Thyroid gland (tissue), 4 donors: Measurements from ENCODE around the gene C21orf91. TPM values are rescaled to one million over a fixed set of nuclear protein-coding genes. Genes with fewer than 3 reads are reported as not detected.

ENCODE experiments used
- DNase-seq, 2 donors: peaks; one replicate each; pipeline ENCODE4 v3.0.0-alpha.2; 2019
- H3K27ac ChIP-seq, 3 donors: fragments of 200-600 bp; sonication (generic); 1 replicate in 2 of 3; 2 replicates in 1 of 3; pipeline ENCODE4 v1.5.1; 2016 to 2019; ENCODE audit warnings: mild to moderate bottlenecking in 1 of 3, moderate library complexity in 1 of 3
- H3K27me3 ChIP-seq: fragments of 200-600 bp; sonication (generic); one replicate; pipeline ENCODE4 v1.5.1; 2019
- H3K36me3 ChIP-seq, 2 donors: fragments of 200-600 bp; sonication (generic); one replicate each; pipeline ENCODE4 v1.5.1; 2016 to 2019
- H3K4me1 ChIP-seq, 2 donors: fragments of 200-600 bp; sonication (generic); one replicate each; pipeline ENCODE4 v1.5.1; 2017 to 2019
- H3K4me3 ChIP-seq, 3 donors: fragments of 200-600 bp; sonication (generic); replicated peaks in 1 of 3; 1 replicate in 2 of 3; 2 replicates in 1 of 3; pipeline ENCODE4 v1.5.1; 2016; ENCODE audit warnings: mild to moderate bottlenecking in 1 of 3
- H3K9me3 ChIP-seq: fragments of 200-600 bp; sonication (generic); one replicate; pipeline ENCODE4 v1.5.1; 2017
- POLR2A ChIP-seq, 2 donors: fragments of 450-650 bp; IDR thresholded peaks; one replicate each; pipeline ENCODE4 v1.6.1; 2017; ENCODE audit warnings: antibody characterized with exemption in 2 of 2, mild to moderate bottlenecking in 2 of 2, moderate library complexity in 1 of 2
- WGBS, 2 donors: methylation state at CpG; one replicate each; pipeline ENCODE4 v1.1.5; 2017; 5-methylcytosine and 5-hydroxymethylcytosine counted together
- intact Hi-C: fragments of 100-400 bp; cut with DNase I; formaldehyde crosslinking; loops from one replicate; pipeline ENCODE4 v1.15.1; 2023
- total RNA-seq, 4 donors: library from RNA; depleted of rRNA; stranded (reverse); fragments of >200 nt; gene quantifications; one replicate each; pipeline ENCODE4 v1.2.3, GENCODE V29; 2016
- TF ChIP-seq, protein P1 (sequence below), 6 experiments: fragments of 200-600 bp in 3 of 6; fragments of 450-650 bp in 3 of 6; sonication (generic) in 3 of 6; IDR thresholded peaks; one replicate each; pipeline ENCODE4 v1.5.1; 2016 to 2019; ENCODE audit warnings: antibody characterized with exemption in 6 of 6, mild to moderate bottlenecking in 2 of 6, inconsistent platforms in 1 of 6, moderate library complexity in 1 of 6

Gene C21orf91
- total RNA-seq, 4 donors from 2014 or later: 8.6 to 19.6 (median 11.9) TPM

DNA sequence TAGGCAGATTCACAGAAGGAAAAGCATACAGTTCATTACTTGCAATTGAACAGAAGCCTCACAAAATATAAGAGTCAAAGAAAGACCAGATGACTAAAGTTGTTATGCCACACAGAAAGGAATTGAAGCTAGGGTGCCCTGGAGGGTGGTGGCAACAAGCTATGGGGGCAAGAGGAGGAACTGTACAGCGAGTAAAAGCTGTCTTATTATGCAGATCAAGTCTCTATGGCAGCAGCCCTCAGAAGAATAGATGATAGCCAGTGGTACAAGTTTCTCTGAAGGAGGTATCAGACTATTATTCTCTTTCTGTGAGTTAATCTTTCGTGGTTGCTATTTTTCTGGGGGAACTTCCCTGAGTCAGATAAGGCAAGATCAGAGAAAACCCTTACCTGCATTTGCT, 72.2 kb downstream of the C21orf91 start:
- Histone ChIP-seq H3K9me3 (no peaks in the 10 kb centered on the region), H3K27ac (no peak overlapping the region), H3K27me3 (no peaks in the 10 kb centered on the region), H3K4me1 (no peaks in the 10 kb centered on the region), H3K36me3 (no peaks in the 10 kb centered on the region), H3K4me3 (no peak overlapping the region)
- 62 to 72% methylated on average over 2 of the region's 2 CpGs for WGBS, 2 donors
- intact Hi-C loops: no loop called here
- TF ChIP-seq, protein P1, sequence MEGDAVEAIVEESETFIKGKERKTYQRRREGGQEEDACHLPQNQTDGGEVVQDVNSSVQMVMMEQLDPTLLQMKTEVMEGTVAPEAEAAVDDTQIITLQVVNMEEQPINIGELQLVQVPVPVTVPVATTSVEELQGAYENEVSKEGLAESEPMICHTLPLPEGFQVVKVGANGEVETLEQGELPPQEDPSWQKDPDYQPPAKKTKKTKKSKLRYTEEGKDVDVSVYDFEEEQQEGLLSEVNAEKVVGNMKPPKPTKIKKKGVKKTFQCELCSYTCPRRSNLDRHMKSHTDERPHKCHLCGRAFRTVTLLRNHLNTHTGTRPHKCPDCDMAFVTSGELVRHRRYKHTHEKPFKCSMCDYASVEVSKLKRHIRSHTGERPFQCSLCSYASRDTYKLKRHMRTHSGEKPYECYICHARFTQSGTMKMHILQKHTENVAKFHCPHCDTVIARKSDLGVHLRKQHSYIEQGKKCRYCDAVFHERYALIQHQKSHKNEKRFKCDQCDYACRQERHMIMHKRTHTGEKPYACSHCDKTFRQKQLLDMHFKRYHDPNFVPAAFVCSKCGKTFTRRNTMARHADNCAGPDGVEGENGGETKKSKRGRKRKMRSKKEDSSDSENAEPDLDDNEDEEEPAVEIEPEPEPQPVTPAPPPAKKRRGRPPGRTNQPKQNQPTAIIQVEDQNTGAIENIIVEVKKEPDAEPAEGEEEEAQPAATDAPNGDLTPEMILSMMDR (IDR thresholded peaks at IDR 0.05): no peak
- TF ChIP-seq POLR2A (IDR thresholded peaks at IDR 0.05): no peak
- DNase-seq: no peak

DNA sequence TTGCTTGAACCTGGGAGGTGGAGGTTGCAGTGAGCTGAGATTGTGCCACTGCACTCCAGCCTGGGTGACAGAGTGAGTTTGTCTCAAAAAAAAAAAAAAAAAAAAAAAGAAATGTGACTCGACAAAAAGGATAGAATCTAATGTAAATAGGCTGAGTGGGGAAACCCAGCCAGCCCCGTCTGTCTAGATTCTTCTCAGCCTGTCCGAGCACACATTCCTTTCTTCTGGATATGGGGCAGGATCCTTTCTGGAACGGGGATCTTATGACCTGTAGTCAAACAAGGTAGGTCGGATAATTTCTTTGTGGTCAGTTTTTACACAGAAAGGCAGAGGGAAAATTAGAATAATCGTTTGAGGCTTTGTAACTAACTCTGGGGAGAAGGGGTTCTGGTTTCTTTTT, 74.1 kb downstream of the C21orf91 start:
- WGBS, 2 donors: 84 to 85% methylated on average over 6 of the region's 6 CpGs
- no peak overlapping the region for H3K27ac ChIP-seq
- DNase-seq: no peak
- H3K4me3 ChIP-seq: no peak overlapping the region
- intact Hi-C loops: no loop called here
- no peaks in the 10 kb centered on the region for H3K4me1 ChIP-seq
- no peak for TF ChIP-seq POLR2A (IDR thresholded peaks at IDR 0.05)
- TF ChIP-seq, protein P1 (IDR thresholded peaks at IDR 0.05): no peak
- H3K27me3 ChIP-seq: no peaks in the 10 kb centered on the region
- no peaks in the 10 kb centered on the region for H3K9me3 ChIP-seq
- H3K36me3 ChIP-seq: no peaks in the 10 kb centered on the region

DNA sequence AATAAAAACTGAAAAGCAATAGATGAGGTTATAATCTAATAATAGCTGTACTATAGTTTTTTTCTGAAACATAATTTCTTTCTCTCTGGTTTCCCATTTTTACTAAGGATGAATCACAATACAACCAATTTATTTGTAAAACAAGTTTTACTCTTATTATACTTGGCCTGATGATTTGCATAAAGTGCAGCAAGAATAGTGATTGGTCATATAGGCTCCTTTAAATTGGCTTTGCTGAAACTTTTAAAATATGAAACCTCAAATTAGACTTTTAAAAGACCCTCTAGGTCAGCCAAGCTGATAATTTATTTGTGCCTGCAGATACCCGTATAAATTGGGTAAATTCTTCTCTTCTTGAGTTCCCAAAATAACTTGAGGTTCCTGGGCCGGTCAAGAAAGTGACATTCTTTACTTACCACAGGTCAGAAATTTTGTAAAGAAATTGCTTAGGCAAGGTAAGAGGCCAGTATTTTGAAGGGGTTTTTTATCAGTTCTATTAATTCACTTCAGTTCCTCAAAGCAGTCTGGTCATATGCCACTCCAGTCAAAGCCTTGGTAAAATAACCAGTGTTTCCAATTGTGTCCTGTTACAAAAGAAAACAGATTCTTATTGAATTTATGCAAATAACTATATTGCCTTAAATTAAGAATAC, 76.1 kb downstream of the C21orf91 start:
- no peaks in the 10 kb centered on the region for H3K9me3 ChIP-seq
- no peaks in the 10 kb centered on the region for H3K27me3 ChIP-seq
- intact Hi-C loops: no loop called here
- no peak overlapping the region for H3K27ac ChIP-seq
- no peak for TF ChIP-seq POLR2A (IDR thresholded peaks at IDR 0.05)
- TF ChIP-seq, protein P1 (IDR thresholded peaks at IDR 0.05): no peak
- WGBS, 2 donors: 82 to 93% methylated on average over 2 of the region's 2 CpGs
- no peak overlapping the region for H3K4me3 ChIP-seq
- H3K4me1 ChIP-seq: no peaks in the 10 kb centered on the region
- no peak for DNase-seq
- no peaks in the 10 kb centered on the region for H3K36me3 ChIP-seq

DNA sequence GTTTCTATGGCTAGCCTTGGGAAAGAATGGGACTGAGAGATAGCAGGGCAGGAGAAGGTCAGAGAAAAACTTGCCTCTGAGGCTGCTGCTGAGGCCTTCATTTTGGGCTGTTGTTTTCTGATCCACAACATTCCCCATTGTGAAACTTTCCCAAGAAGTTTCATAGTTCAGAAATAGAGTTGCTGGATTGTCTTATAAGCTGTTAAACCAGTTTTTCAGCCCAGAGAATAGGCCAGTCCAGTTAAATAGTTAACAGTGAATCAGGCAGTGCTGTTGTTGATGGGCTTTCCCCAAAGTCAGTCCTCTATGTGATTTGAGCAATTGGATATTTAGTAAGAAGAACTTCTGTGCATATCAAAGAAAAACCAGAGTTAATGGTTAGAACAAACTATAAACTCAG, 77.0 kb downstream of the C21orf91 start:
- intact Hi-C loops: no loop called here

More for the DNA sequence above, 77.0 kb downstream of the C21orf91 start:
- Histone ChIP-seq H3K36me3 (no peaks in the 10 kb centered on the region), H3K4me3 (no peak overlapping the region), H3K27ac (no peak overlapping the region), H3K9me3 (no peaks in the 10 kb centered on the region), H3K4me1 (no peaks in the 10 kb centered on the region), H3K27me3 (no peaks in the 10 kb centered on the region)
- no peak for DNase-seq
- TF ChIP-seq POLR2A (IDR thresholded peaks at IDR 0.05): no peak
- TF ChIP-seq, protein P1 (IDR thresholded peaks at IDR 0.05): no peak

Other genes starting within 250 kb of the C21orf91 start
- gene BTG3, start 206.5 kb downstream of the C21orf91 start, total RNA-seq: 10 to 100 TPM; 37.5 to 79.1 (median 61.9) TPM